HepG2 (cell line): ENCODE data around the gene NAV2. TPM values are rescaled to one million over a fixed set of nuclear protein-coding genes. Genes with fewer than 3 reads are reported as not detected.

Experiments used
- ATAC-seq: fragments of 200-7000 bp; cut with Tn5 transposase; 3 replicates; pipeline ENCODE4 v1.9.1; 2020; ENCODE audit warnings: mild to moderate bottlenecking, moderate library complexity
- BruUV-seq: library from RNA; stranded (reverse); fragments of 400-500 nt; replicated peaks from 2 replicates; lab custom pipeline; 2021; lab: Mats Ljungman, UMichigan
- CTCF ChIA-PET: fragments of 300-600 bp; formaldehyde crosslinking; extraction: SDS; loops from one replicate; lab custom pipeline; 2021; ENCODE audit warnings: low total read pairs, inconsistent platforms, low intra/inter-chr PET ratio; lab: Yijun Ruan, JAX
- POLR2A ChIA-PET: fragments of 350-600 bp; sonication (Branson Sonifier 250); formaldehyde crosslinking; loops from one replicate; lab custom pipeline; 2020; ENCODE audit warnings: antibody characterized with exemption, inconsistent platforms; lab: Yijun Ruan, JAX
- DNase-seq: peaks from one replicate; pipeline ENCODE4 v3.0.0-alpha.2; 2015; ENCODE audit warnings: low spot score
- FAIRE-seq: peaks from 3 replicates; lab custom pipeline; 2011; peaks lifted over from hg19 to GRCh38; lab: Jason Lieb, UNC
- H2AFZ ChIP-seq: one replicate; pipeline ENCODE4 v1.6.1; 2011; ENCODE audit warnings: low read length, inconsistent platforms
- H3K27ac ChIP-seq: fragments of 300-600 bp; 3 replicates; pipeline ENCODE4 v1.8.0; 2011; ENCODE audit warnings: mixed run types, mild to moderate bottlenecking, mixed read lengths, low read length, inconsistent platforms; ENCODE audit not compliant: insufficient read depth; ENCODE audit errors: extremely low read length
- H3K27me3 ChIP-seq, 2 experiments: fragments of 200-600 bp in 1 of 2; 2 replicates in 1 of 2; 3 replicates in 1 of 2; pipeline versions ENCODE4 v1.6.0 to v1.8.0; 2011; ENCODE audit warnings: low read length in 2 of 2, mild to moderate bottlenecking in 2 of 2, moderate library complexity in 2 of 2, inconsistent platforms in 1 of 2; ENCODE audit not compliant: insufficient read depth in 2 of 2, control insufficient read depth in 1 of 2
- H3K36me3 ChIP-seq, 2 experiments: fragments of 200-600 bp in 1 of 2; replicated peaks in 1 of 2; 2 replicates in 1 of 2; 3 replicates in 1 of 2; pipeline versions ENCODE4 v1.5.1 to v1.8.0; 2011; ENCODE audit warnings: low read length in 2 of 2, inconsistent platforms in 1 of 2; ENCODE audit not compliant: insufficient read depth in 2 of 2, control insufficient read depth in 1 of 2
- H3K4me1 ChIP-seq: 2 replicates; pipeline ENCODE4 v1.5.1; 2012; ENCODE audit warnings: low read length, inconsistent platforms; ENCODE audit not compliant: insufficient read depth
- H3K4me2 ChIP-seq: 2 replicates; pipeline ENCODE4 v1.6.0; 2011; ENCODE audit warnings: low read depth, low read length, inconsistent platforms
- H3K4me3 ChIP-seq, 3 experiments: fragments of 200-600 bp in 1 of 3; sonication (generic), shearing (Covaris generic) in 1 of 3; replicated peaks in 1 of 3; 2 replicates each; pipeline ENCODE4 v1.5.1; 2011 to 2016; ENCODE audit warnings: low read length in 3 of 3, inconsistent platforms in 2 of 3, low read depth in 2 of 3, mild to moderate bottlenecking in 2 of 3, control low read depth in 1 of 3, mixed read lengths in 1 of 3; ENCODE audit not compliant: insufficient read depth in 1 of 3
- H3K79me2 ChIP-seq: one replicate; pipeline ENCODE4 v1.6.1; 2011; ENCODE audit warnings: low read length, inconsistent platforms; ENCODE audit not compliant: insufficient read depth
- H3K9ac ChIP-seq: 2 replicates; pipeline ENCODE4 v1.6.0; 2011; ENCODE audit warnings: mild to moderate bottlenecking, low read depth, low read length, inconsistent platforms; ENCODE audit not compliant: insufficient read depth
- H3K9me3 ChIP-seq: 2 replicates; pipeline ENCODE4 v1.5.1; 2012; ENCODE audit warnings: mild to moderate bottlenecking, low read length
- H4K20me1 ChIP-seq: 2 replicates; pipeline ENCODE4 v1.6.0; 2011; ENCODE audit warnings: inconsistent platforms, mild to moderate bottlenecking, low read length, moderate library complexity; ENCODE audit not compliant: insufficient read depth
- CCDC6 ChIP-seq: sonication (generic); formaldehyde crosslinking; IDR thresholded peaks from 2 replicates; pipeline ENCODE4 v1.8.1; 2022; ENCODE audit warnings: mild to moderate bottlenecking, missing genetic modification reagents, moderate library complexity
- HHEX ChIP-seq: IDR thresholded peaks from 2 replicates; pipeline ENCODE4 v1.6.1; 2016; ENCODE audit warnings: control low read depth
- HOXD1 ChIP-seq: sonication (generic); formaldehyde crosslinking; IDR thresholded peaks from 2 replicates; pipeline ENCODE4 v1.5.0; 2020; ENCODE audit warnings: missing genetic modification reagents
- PHF8 ChIP-seq: sonication (generic); formaldehyde crosslinking; IDR thresholded peaks from 2 replicates; pipeline ENCODE4 v1.5.0; 2020; ENCODE audit warnings: missing genetic modification reagents
- SNRNP70 ChIP-seq: fragments of 200-400 bp; formaldehyde crosslinking; IDR thresholded peaks from 2 replicates; pipeline ENCODE4 v1.6.1; 2017; ENCODE audit warnings: mild to moderate bottlenecking, low read depth, low read length, moderate library complexity
- THRA ChIP-seq: sonication (generic); formaldehyde crosslinking; IDR thresholded peaks from 2 replicates; pipeline ENCODE4 v1.4.0; 2020; ENCODE audit warnings: missing genetic modification reagents, borderline replicate concordance
- TOPORS ChIP-seq: sonication (generic); formaldehyde crosslinking; IDR thresholded peaks from 2 replicates; pipeline ENCODE4 v1.8.0; 2023; ENCODE audit warnings: mild to moderate bottlenecking, missing genetic modification reagents
- ZNF512 ChIP-seq: sonication (generic); formaldehyde crosslinking; IDR thresholded peaks from 2 replicates; pipeline ENCODE4 v1.4.0; 2020; ENCODE audit warnings: mild to moderate bottlenecking, missing genetic modification reagents
- ZNF747 ChIP-seq: sonication (generic); formaldehyde crosslinking; IDR thresholded peaks from 2 replicates; pipeline ENCODE4 v1.8.1; 2023; ENCODE audit warnings: missing genetic modification reagents, mild to moderate bottlenecking, borderline replicate concordance
- WGBS: methylation state at CpG from one replicate; pipeline ENCODE4 v1.1.6; 2017; ENCODE audit warnings: low lambda C conversion rate; 5-methylcytosine and 5-hydroxymethylcytosine counted together
- in situ Hi-C: cut with HindIII; loops from 2 replicates; pipeline ENCODE4 v1.10.0; 2017; ENCODE audit warnings: low pct_unique_long_range_greater_than_20kb; ENCODE audit not compliant: extremely low pct_ligation_motif_present
- intact Hi-C: fragments of 100-400 bp; cut with micrococcal nuclease; formaldehyde crosslinking; loops from one replicate; pipeline ENCODE4 v1.10.0; 2022; ENCODE audit not compliant: unreplicated experiment
- polyA plus RNA-seq, 8 experiments: library from polyadenylated mRNA; depleted of rRNA in 3 of 8; stranded (reverse) in 7 of 8; unstranded in 1 of 8; fragments of >200 nt; fragmentation: Illumina TruSeq in 4 of 8; extraction: Trizol in 4 of 8; gene quantifications; 2 replicates each; pipeline versions ENCODE4 v1.2.1 to v1.2.3, GENCODE V29; 2011 to 2016; ENCODE audit warnings: low read depth in 4 of 8, missing spikeins in 1 of 8, mixed read lengths in 1 of 8; ENCODE audit not compliant: insufficient read depth in 1 of 8
- total RNA-seq, 5 experiments: library from RNA; depleted of rRNA; stranded (reverse); fragments of >200 nt; fragmentation: Illumina TruSeq; extraction: Trizol; gene quantifications; 2 replicates each; pipeline ENCODE4 v1.2.3, GENCODE V29; 2016; ENCODE audit warnings: low read depth in 1 of 5

NAV2 gene
- total and polyA plus RNA-seq, 2 of the 13 experiments (the other 11 are each of a cell fraction or from before 2014, with no cell fraction given) = 9.3 to 34.6 TPM

- TF ChIP-seq THRA (CRISPR knock-in tag) (no peak), CCDC6 (no peak)
Observed at GRCh38 chr11:19939415-19939929, 226.8 kb downstream of the NAV2 start (continued).

GRCh38 chr11:19940831-19941230, 228.2 kb downstream of the NAV2 start:
- ATAC-seq (no peak), DNase-seq (no peak), FAIRE-seq (no peak)
- Histone ChIP-seq H3K36me3 (no peaks in the 10 kb centered on the region), H4K20me1 (no peaks in the 10 kb centered on the region), H2AFZ (no peak overlapping the region), H3K4me1 (peaks cover 22% of the 10 kb centered on the region), H3K4me3 (no peak overlapping the region), H3K4me2 (no peak overlapping the region), H3K27ac (no peak overlapping the region), H3K79me2 (no peaks in the 10 kb centered on the region), H3K27me3 (no peaks in the 10 kb centered on the region), H3K9me3 (no peaks in the 10 kb centered on the region), H3K9ac (no peak overlapping the region)
- in situ Hi-C loops = loop anchor here (10.0 kb wide), 1 partner anchor 414 kb away; no protein-coding TSS in a partner anchor
- intact Hi-C loops = no loop called here
- POLR2A ChIA-PET = no interaction called here
- CTCF ChIA-PET = no interaction called here
- 83% methylated on average over 6 of the region's 6 CpGs for WGBS
- no TSS peak for BruUV-seq
- TF ChIP-seq SNRNP70 (no peak), PHF8 (CRISPR knock-in tag) (no peak), ZNF747 (CRISPR knock-in tag) (no peak), TOPORS (no peak), HOXD1 (CRISPR knock-in tag) (no peak), HHEX (CRISPR knock-in tag) (no peak), ZNF512 (no peak)
